ENCODE results near the gene PIN1. TPM values are rescaled to one million over a fixed set of nuclear protein-coding genes. Genes with fewer than 3 reads are reported as not detected.
"Not testable (repeated sequence)": the region's sequence is repeated elsewhere in the genome, so short reads cannot be mapped to it uniquely, and the experiment has no call there.

Gene PIN1
- polyA plus RNA-seq, 2 donors = 35.0 to 81.7 TPM

- Histone ChIP-seq H3K27ac (ENCODE audit: low read depth in 2 of 2, low read length in 1 of 2) (peak overlapping the region; percentile 84 to 99), H3K4me1 (ENCODE audit: control insufficient read depth in 2 of 2, insufficient read depth in 2 of 2, low read length in 1 of 2) (peaks cover 0 to 3% of the 10 kb centered on the region in 2 donors), H3K36me3 (ENCODE audit: control insufficient read depth in 2 of 2, insufficient read depth in 2 of 2, low read length in 1 of 2) (no peaks in the 10 kb centered on the region), H3K4me3 (ENCODE audit: low read depth in 1 of 2, low read length in 2 of 2) (peak overlapping the region; percentile 81 to 87), H3K27me3 (ENCODE audit: control insufficient read depth in 1 of 2, insufficient read depth in 2 of 2, low read length in 2 of 2) (no peaks in the 10 kb centered on the region), H3K9me3 (ENCODE audit: control insufficient read depth in 2 of 2, insufficient read depth in 1 of 2, low read depth in 1 of 2, low read length in 1 of 2) (no peaks in the 10 kb centered on the region)
- 4% methylated on average over 39 of the region's 39 CpGs for WGBS, 2 donors
Observed at GRCh38 chr19:9818175-9818733, 16.9 kb upstream of the PIN1 start.

- 0 to 1% methylated on average over 81 to 82 of the region's 82 CpGs for WGBS, 2 donors
- peak within 1 kb of the TSS; percentile 84 to 99 for H3K27ac ChIP-seq (ENCODE audit: low read depth in 2 of 2, low read length in 1 of 2)
- peaks cover 0 to 3% of the 10 kb centered on the region in 2 donors for H3K4me1 ChIP-seq (ENCODE audit: control insufficient read depth in 2 of 2, insufficient read depth in 2 of 2, low read length in 1 of 2)
- H3K27me3 ChIP-seq (ENCODE audit: control insufficient read depth in 1 of 2, insufficient read depth in 2 of 2, low read length in 2 of 2) = no peaks in the 10 kb centered on the region
- H3K4me3 ChIP-seq (ENCODE audit: low read depth in 1 of 2, low read length in 2 of 2) = peak within 1 kb of the TSS; percentile 81 to 87
- no peaks in the 10 kb centered on the region for H3K36me3 ChIP-seq (ENCODE audit: control insufficient read depth in 2 of 2, insufficient read depth in 2 of 2, low read length in 1 of 2)
- no peaks in the 10 kb centered on the region for H3K9me3 ChIP-seq (ENCODE audit: control insufficient read depth in 2 of 2, insufficient read depth in 1 of 2, low read depth in 1 of 2, low read length in 1 of 2)
Observed at GRCh38 chr19:9818734-9819595, 16.2 kb upstream of the PIN1 start, which contains the start of gene FBXL12. FBXL12 (minus strand) TSS chr19:9819079; CDS start chr19:9818813, 266 bp downstream.

DNA sequence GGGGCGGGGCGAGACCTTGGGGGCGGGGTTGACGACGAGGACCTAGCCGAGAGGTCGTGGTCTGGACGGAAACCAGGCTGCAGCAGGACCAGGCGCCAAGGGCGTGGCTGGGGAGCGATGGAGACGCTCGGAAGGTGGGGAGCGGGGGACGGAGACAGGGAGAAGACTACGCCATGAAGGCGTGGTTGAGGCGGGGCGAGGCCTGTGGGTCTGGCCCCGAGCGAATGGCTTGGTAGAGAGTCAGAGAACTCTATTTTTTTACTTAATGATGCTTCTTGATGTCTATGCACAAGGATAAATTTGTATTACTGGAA lies 15.6 kb upstream of the PIN1 start:
- H3K36me3 ChIP-seq (ENCODE audit: control insufficient read depth in 2 of 2, insufficient read depth in 2 of 2, low read length in 1 of 2) = no peaks in the 10 kb centered on the region
- no peaks in the 10 kb centered on the region for H3K9me3 ChIP-seq (ENCODE audit: control insufficient read depth in 2 of 2, insufficient read depth in 1 of 2, low read depth in 1 of 2, low read length in 1 of 2)
- peak overlapping the region; percentile 13 to 81 for H3K4me3 ChIP-seq (ENCODE audit: low read depth in 1 of 2, low read length in 2 of 2)
- H3K27ac ChIP-seq (ENCODE audit: low read depth in 2 of 2, low read length in 1 of 2) = peak overlapping the region; percentile 84 to 99
- no peaks in the 10 kb centered on the region for H3K27me3 ChIP-seq (ENCODE audit: control insufficient read depth in 1 of 2, insufficient read depth in 2 of 2, low read length in 2 of 2)
- 1 to 2% methylated on average over 21 of the region's 21 CpGs for WGBS, 2 donors
- peaks cover 0 to 3% of the 10 kb centered on the region in 2 donors for H3K4me1 ChIP-seq (ENCODE audit: control insufficient read depth in 2 of 2, insufficient read depth in 2 of 2, low read length in 1 of 2)

DNA sequence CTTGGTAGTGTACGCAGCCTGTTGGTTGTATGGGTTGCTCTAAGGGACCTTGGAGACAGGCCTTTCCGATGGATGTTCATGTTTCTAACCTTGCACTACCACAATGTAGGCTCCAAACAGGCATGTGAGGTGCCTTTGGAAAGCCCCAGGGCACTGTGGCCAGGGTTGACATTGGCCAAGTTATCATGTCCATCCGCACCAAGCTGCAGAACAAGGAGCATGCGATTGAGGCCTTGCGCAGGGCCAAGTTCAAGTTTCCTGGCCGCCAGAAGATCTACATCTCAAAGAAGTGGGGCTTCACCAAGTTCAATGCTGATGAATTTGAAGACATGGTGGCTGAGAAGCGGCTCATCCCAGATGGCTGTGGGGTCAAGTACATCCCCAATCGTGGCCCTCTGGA lies 15.1 kb upstream of the PIN1 start:
- H3K27me3 ChIP-seq (ENCODE audit: control insufficient read depth in 1 of 2, insufficient read depth in 2 of 2, low read length in 2 of 2); H3K9me3 ChIP-seq (ENCODE audit: control insufficient read depth in 2 of 2, insufficient read depth in 1 of 2, low read depth in 1 of 2, low read length in 1 of 2); H3K4me1 ChIP-seq (ENCODE audit: control insufficient read depth in 2 of 2, insufficient read depth in 2 of 2, low read length in 1 of 2); H3K36me3 ChIP-seq (ENCODE audit: control insufficient read depth in 2 of 2, insufficient read depth in 2 of 2, low read length in 1 of 2): not testable (repeated sequence)
- 91 to 94% methylated on average over 8 of the region's 8 CpGs for WGBS, 2 donors
- Histone ChIP-seq H3K27ac (ENCODE audit: low read depth in 2 of 2, low read length in 1 of 2) (peak overlapping the region; percentile 84 to 99), H3K4me3 (ENCODE audit: low read depth in 1 of 2, low read length in 2 of 2) (peak overlapping the region in 1 of 2 donors; percentile 81)

DNA sequence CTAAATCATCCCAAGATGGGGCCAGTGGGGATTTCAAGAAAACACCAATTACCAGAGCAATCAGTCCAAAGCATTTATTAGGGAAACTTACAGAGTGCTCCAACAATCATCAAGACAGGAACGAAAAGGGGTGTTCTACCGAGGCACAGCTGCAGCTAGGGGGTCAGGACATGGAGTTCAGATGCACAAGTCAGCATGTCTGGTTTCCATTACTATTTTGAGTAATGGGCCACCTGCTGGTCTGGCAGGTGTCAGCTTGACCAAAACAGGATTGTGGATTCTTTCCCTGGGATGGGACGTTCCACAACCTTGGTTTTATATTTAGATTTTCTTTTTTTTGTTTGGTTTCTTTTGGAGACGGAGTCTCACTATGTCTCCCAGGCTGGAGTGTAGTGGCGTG lies 11.3 kb upstream of the PIN1 start:
- Histone ChIP-seq H3K9me3 (ENCODE audit: control insufficient read depth in 2 of 2, insufficient read depth in 1 of 2, low read depth in 1 of 2, low read length in 1 of 2) (no peaks in the 10 kb centered on the region), H3K36me3 (ENCODE audit: control insufficient read depth in 2 of 2, insufficient read depth in 2 of 2, low read length in 1 of 2) (no peaks in the 10 kb centered on the region), H3K27me3 (ENCODE audit: control insufficient read depth in 1 of 2, insufficient read depth in 2 of 2, low read length in 2 of 2) (no peaks in the 10 kb centered on the region), H3K27ac (ENCODE audit: low read depth in 2 of 2, low read length in 1 of 2) (no peak overlapping the region), H3K4me3 (ENCODE audit: low read depth in 1 of 2, low read length in 2 of 2) (no peak overlapping the region), H3K4me1 (ENCODE audit: control insufficient read depth in 2 of 2, insufficient read depth in 2 of 2, low read length in 1 of 2) (peaks cover 0 to 4% of the 10 kb centered on the region in 2 donors)
- WGBS, 2 donors = 88% methylated on average over 5 of the region's 5 CpGs

DNA sequence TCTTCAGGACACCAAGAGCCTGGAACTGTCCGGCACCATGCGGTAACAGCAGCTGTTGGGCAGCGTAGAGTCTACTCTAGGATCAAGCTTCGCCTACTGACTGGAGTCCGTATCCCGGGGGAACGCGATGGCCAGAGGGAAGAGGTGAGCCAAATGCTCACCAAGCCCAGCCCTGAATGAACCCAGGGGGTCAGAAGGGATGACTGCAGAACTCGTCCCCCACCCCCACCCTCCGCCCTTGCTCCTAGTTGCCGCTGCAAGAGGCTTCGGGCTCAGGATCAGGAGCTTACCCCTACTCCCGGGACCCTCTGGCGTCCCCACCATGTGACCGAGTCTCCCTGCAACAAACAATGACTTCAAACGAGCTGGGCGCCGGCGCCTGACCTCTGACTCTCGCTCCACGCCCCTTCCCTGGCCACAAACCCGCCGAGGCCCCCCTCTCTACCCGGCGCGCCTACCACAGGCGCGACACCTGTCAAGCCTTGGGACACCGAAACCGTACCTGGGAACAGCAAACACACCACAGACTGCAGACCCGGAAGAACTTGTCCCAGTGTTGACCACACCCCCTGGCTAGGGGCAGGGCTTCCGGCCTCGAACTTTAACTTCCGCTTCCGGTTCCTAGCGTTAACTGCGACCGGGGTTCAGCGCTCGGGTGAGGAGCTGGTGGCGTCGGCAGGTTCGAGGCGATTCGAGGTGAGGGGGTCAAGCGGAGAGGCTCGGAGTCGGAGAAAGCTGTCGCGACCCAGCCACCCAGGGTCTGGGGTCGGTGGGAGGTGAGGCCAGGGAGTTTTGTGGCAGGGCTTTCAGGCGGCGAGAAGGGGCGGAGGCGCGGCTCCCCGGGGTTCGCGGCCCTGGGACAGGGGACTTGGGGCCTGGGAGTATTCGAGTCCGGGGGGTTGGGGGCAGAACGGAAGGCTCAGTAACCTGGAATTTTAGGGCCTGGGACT lies 7.6 kb upstream of the PIN1 start, which contains the start of gene UBL5:
UBL5 (plus strand) TSS at position 630 of the 950 bp plus-strand sequence. CDS start 420 bp downstream, outside the sequence.
- H3K4me3 ChIP-seq (ENCODE audit: low read depth in 1 of 2, low read length in 2 of 2) = peak within 1 kb of the TSS; percentile 85 to 94
- no peaks in the 10 kb centered on the region for H3K27me3 ChIP-seq (ENCODE audit: control insufficient read depth in 1 of 2, insufficient read depth in 2 of 2, low read length in 2 of 2)
- H3K36me3 ChIP-seq (ENCODE audit: control insufficient read depth in 2 of 2, insufficient read depth in 2 of 2, low read length in 1 of 2) = peaks cover 0 to 4% of the 10 kb centered on the region in 2 donors
- WGBS, 2 donors = 0% methylated on average over 62 of the region's 62 CpGs
- H3K27ac ChIP-seq (ENCODE audit: low read depth in 2 of 2, low read length in 1 of 2) = peak within 1 kb of the TSS; percentile 90 to 93
- H3K9me3 ChIP-seq (ENCODE audit: control insufficient read depth in 2 of 2, insufficient read depth in 1 of 2, low read depth in 1 of 2, low read length in 1 of 2) = no peaks in the 10 kb centered on the region
- H3K4me1 ChIP-seq (ENCODE audit: control insufficient read depth in 2 of 2, insufficient read depth in 2 of 2, low read length in 1 of 2) = peaks cover 0 to 4% of the 10 kb centered on the region in 2 donors

DNA sequence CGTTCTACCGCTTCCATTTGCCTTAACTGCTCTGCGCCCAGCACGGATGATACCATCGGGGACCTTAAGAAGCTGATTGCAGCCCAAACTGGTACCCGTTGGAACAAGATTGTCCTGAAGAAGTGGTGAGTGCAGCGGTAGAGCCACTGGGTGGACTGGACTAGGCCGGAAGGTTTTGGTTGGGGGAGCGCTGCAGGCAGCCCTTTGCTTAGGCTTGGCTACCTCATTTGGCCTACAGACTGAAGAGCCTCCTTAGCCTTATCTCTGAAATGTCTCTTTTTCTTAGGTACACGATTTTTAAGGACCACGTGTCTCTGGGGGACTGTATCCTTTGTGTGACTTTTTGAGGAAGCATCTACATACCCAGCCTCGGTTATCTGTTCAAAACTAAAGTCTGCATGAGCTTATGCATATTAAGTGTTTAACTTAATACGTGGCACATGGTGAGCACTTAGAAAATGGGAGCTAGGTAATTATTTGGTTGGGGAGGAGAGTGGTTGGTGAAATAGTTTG lies 6.5 kb upstream of the PIN1 start:
- peak overlapping the region; percentile 85 to 94 for H3K4me3 ChIP-seq (ENCODE audit: low read depth in 1 of 2, low read length in 2 of 2)
- peak overlapping the region in 1 of 2 donors; percentile 80 for H3K27ac ChIP-seq (ENCODE audit: low read depth in 2 of 2, low read length in 1 of 2)
- peaks cover 0 to 4% of the 10 kb centered on the region in 2 donors for H3K4me1 ChIP-seq (ENCODE audit: control insufficient read depth in 2 of 2, insufficient read depth in 2 of 2, low read length in 1 of 2)
- H3K9me3 ChIP-seq (ENCODE audit: control insufficient read depth in 2 of 2, insufficient read depth in 1 of 2, low read depth in 1 of 2, low read length in 1 of 2) = no peaks in the 10 kb centered on the region
- H3K27me3 ChIP-seq (ENCODE audit: control insufficient read depth in 1 of 2, insufficient read depth in 2 of 2, low read length in 2 of 2) = no peaks in the 10 kb centered on the region
- H3K36me3 ChIP-seq (ENCODE audit: control insufficient read depth in 2 of 2, insufficient read depth in 2 of 2, low read length in 1 of 2) = peaks cover 0 to 4% of the 10 kb centered on the region in 2 donors
- 30 to 31% methylated on average over 13 of the region's 13 CpGs for WGBS, 2 donors

GRCh38 chr19:9834307-9834725 lies 802 bp upstream of the PIN1 start:
- H3K4me3 ChIP-seq (ENCODE audit: low read depth in 1 of 2, low read length in 2 of 2) = no peak overlapping the region
- no peak overlapping the region for H3K27ac ChIP-seq (ENCODE audit: low read depth in 2 of 2, low read length in 1 of 2)
- peaks cover 0 to 2% of the 10 kb centered on the region in 2 donors for H3K4me1 ChIP-seq (ENCODE audit: control insufficient read depth in 2 of 2, insufficient read depth in 2 of 2, low read length in 1 of 2)
- H3K27me3 ChIP-seq (ENCODE audit: control insufficient read depth in 1 of 2, insufficient read depth in 2 of 2, low read length in 2 of 2) = no peaks in the 10 kb centered on the region
- 61 to 72% methylated on average over 6 of the region's 6 CpGs for WGBS, 2 donors
- no peaks in the 10 kb centered on the region for H3K9me3 ChIP-seq (ENCODE audit: control insufficient read depth in 2 of 2, insufficient read depth in 1 of 2, low read depth in 1 of 2, low read length in 1 of 2)
- peaks cover 4 to 7% of the 10 kb centered on the region in 2 donors for H3K36me3 ChIP-seq (ENCODE audit: control insufficient read depth in 2 of 2, insufficient read depth in 2 of 2, low read length in 1 of 2)

GRCh38 chr19:9835507-9835949 lies 410 bp downstream of the PIN1 start:
- no peaks in the 10 kb centered on the region for H3K27me3 ChIP-seq (ENCODE audit: control insufficient read depth in 1 of 2, insufficient read depth in 2 of 2, low read length in 2 of 2)
- H3K27ac ChIP-seq (ENCODE audit: low read depth in 2 of 2, low read length in 1 of 2) = peak overlapping the region in 1 of 2 donors; percentile 19
- H3K4me3 ChIP-seq (ENCODE audit: low read depth in 1 of 2, low read length in 2 of 2) = peak overlapping the region; percentile 77 to 79
- H3K36me3 ChIP-seq (ENCODE audit: control insufficient read depth in 2 of 2, insufficient read depth in 2 of 2, low read length in 1 of 2) = peaks cover 0 to 9% of the 10 kb centered on the region in 2 donors
- H3K4me1 ChIP-seq (ENCODE audit: control insufficient read depth in 2 of 2, insufficient read depth in 2 of 2, low read length in 1 of 2) = peaks cover 0 to 2% of the 10 kb centered on the region in 2 donors
- WGBS, 2 donors = 2% methylated on average over 20 to 28 of the region's 28 CpGs
- H3K9me3 ChIP-seq (ENCODE audit: control insufficient read depth in 2 of 2, insufficient read depth in 1 of 2, low read depth in 1 of 2, low read length in 1 of 2) = no peaks in the 10 kb centered on the region

Measured in esophagus (tissue), 2 donors.